Activated CD4-positive, alpha-beta T cell treated with anti-CD3 and anti-CD28 coated beads, Interleukin-2, amount 50 U/mL, for 24 hours (primary cell): ENCODE data around the gene CMTM7.
"Not testable (repeated sequence)": the region's sequence is repeated elsewhere in the genome, so short reads cannot be mapped to it uniquely, and the experiment has no call there.

Experiments
- DNase-seq, 2 donors: peaks; one replicate each; pipeline ENCODE4 v3.0.0-alpha.2; 2020; ENCODE audit warnings: low read depth in 1 of 2, low spot score in 1 of 2

Gene CMTM7

GRCh38 chr3:32456429-32457130 is 64.9 kb downstream of the CMTM7 start:
- DNase-seq, result no peak

GRCh38 chr3:32457971-32458471 is 66.4 kb downstream of the CMTM7 start:
- peak in 1 of 2 donors; percentile 26 for DNase-seq

- DNase-seq, result no peak
Measured at GRCh38 chr3:32459450-32459849, 67.8 kb downstream of the CMTM7 start.

- DNase-seq, result peak in 1 of 2 donors; percentile 62
Measured at GRCh38 chr3:32460031-32460749, 68.5 kb downstream of the CMTM7 start.

GRCh38 chr3:32460817-32461496 is 69.3 kb downstream of the CMTM7 start:
- DNase-seq, result not testable (repeated sequence)

GRCh38 chr3:32462191-32462986 is 70.7 kb downstream of the CMTM7 start:
- not testable (repeated sequence) for DNase-seq

GRCh38 chr3:32463415-32463814 is 71.8 kb downstream of the CMTM7 start:
- DNase-seq, result not testable (repeated sequence)

GRCh38 chr3:32464726-32465125 is 73.1 kb downstream of the CMTM7 start:
- not testable (repeated sequence) for DNase-seq

- not testable (repeated sequence) for DNase-seq
Measured at GRCh38 chr3:32466808-32467207, 75.2 kb downstream of the CMTM7 start.

- DNase-seq, result peak; percentile 62 to 68
Measured at GRCh38 chr3:32467333-32468070, 75.8 kb downstream of the CMTM7 start.

GRCh38 chr3:32469151-32469874 is 77.7 kb downstream of the CMTM7 start:
- no peak for DNase-seq

GRCh38 chr3:32470362-32470761 is 78.7 kb downstream of the CMTM7 start:
- no peak for DNase-seq

- no peak for DNase-seq
Measured at GRCh38 chr3:32471246-32471645, 79.6 kb downstream of the CMTM7 start.

GRCh38 chr3:32472151-32472550 is 80.5 kb downstream of the CMTM7 start:
- DNase-seq, result not testable (repeated sequence)

GRCh38 chr3:32474201-32474600 is 82.5 kb downstream of the CMTM7 start:
- no peak for DNase-seq

- no peak for DNase-seq
Measured at GRCh38 chr3:32480604-32481003, 89.0 kb downstream of the CMTM7 start.

- DNase-seq, result no peak
Measured at GRCh38 chr3:32481791-32482631, 90.4 kb downstream of the CMTM7 start.

- DNase-seq, result no peak
Measured at GRCh38 chr3:32482693-32483092, 91.0 kb downstream of the CMTM7 start.

- no peak for DNase-seq
Measured at GRCh38 chr3:32483772-32484171, 92.1 kb downstream of the CMTM7 start.
